ENCODE data around the gene TREM1.

DNA sequence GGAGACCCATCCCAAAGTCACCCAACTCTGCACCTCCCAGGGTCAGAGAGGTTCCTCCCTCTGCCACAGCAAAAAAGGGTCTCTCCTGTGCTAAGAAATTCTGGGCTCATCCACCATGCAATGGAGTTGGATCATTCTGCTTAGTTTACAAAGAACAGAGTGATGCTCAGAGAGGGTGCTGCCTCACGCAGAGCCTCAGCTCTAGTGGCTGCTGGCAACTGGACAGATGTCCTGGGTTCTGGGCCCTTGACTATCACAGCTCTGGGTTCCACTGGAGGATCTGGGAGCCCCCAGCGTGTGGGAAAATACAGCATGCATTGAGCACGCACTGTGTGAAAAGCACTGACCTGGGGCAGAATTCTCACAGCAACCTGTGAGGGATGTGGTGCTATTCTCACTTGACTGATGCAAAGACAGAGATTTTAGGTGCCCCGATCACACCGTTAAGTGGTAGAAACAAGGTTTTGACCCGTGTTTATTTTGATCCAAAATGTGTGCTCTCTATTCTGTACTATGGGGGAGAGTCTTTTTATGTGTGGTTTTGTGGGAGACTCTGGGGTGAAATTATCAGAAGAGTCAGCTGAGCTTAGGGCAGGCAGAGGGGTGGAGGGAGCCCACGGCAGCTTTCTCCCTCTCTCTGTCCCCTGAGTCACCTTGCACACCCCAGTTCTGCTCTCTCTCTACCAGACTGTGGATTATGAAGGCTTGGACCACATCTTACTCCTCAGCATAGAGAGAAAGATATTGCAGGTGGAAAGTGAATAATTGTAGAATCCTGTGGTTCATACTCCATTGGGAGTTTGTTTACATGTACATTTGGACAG lies 38.4 kb downstream of the TREM1 start:
- TF ChIP-seq TCF4 (CRISPR knock-in tag; IDR thresholded peaks at IDR 0.05; ENCODE audit: borderline replicate concordance): no peak
- no peak for TF ChIP-seq RARB (CRISPR knock-in tag; IDR thresholded peaks at IDR 0.05)
- TF ChIP-seq ARNTL (CRISPR knock-in tag; IDR thresholded peaks at IDR 0.05; ENCODE audit: borderline replicate concordance, low read depth): no peak
- no peak for TF ChIP-seq ZNF565 (CRISPR knock-in tag; conservative IDR thresholded peaks at IDR 0.05; ENCODE audit: low read depth)
- TF ChIP-seq, protein P1, sequence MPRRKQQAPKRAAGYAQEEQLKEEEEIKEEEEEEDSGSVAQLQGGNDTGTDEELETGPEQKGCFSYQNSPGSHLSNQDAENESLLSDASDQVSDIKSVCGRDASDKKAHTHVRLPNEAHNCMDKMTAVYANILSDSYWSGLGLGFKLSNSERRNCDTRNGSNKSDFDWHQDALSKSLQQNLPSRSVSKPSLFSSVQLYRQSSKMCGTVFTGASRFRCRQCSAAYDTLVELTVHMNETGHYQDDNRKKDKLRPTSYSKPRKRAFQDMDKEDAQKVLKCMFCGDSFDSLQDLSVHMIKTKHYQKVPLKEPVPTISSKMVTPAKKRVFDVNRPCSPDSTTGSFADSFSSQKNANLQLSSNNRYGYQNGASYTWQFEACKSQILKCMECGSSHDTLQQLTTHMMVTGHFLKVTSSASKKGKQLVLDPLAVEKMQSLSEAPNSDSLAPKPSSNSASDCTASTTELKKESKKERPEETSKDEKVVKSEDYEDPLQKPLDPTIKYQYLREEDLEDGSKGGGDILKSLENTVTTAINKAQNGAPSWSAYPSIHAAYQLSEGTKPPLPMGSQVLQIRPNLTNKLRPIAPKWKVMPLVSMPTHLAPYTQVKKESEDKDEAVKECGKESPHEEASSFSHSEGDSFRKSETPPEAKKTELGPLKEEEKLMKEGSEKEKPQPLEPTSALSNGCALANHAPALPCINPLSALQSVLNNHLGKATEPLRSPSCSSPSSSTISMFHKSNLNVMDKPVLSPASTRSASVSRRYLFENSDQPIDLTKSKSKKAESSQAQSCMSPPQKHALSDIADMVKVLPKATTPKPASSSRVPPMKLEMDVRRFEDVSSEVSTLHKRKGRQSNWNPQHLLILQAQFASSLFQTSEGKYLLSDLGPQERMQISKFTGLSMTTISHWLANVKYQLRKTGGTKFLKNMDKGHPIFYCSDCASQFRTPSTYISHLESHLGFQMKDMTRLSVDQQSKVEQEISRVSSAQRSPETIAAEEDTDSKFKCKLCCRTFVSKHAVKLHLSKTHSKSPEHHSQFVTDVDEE (CRISPR knock-in tag; IDR thresholded peaks at IDR 0.05): no peak
- no peak for TF ChIP-seq ZNF70 (CRISPR knock-in tag; IDR thresholded peaks at IDR 0.05)
- no peak for TF ChIP-seq GLIS3 (CRISPR knock-in tag; IDR thresholded peaks at IDR 0.05)
- no peak for TF ChIP-seq ISL1 (CRISPR knock-in tag; IDR thresholded peaks at IDR 0.05)
- no peak for TF ChIP-seq ZNF8 (CRISPR knock-in tag; IDR thresholded peaks at IDR 0.05)
- no peak for TF ChIP-seq TOX (CRISPR knock-in tag; IDR thresholded peaks at IDR 0.05; ENCODE audit: borderline replicate concordance)
